HEK293 (cell line): ENCODE data around the gene SFMBT2.

ENCODE experiments used
- BCL11B ChIP-seq: fragments of 450-650 bp; formaldehyde crosslinking; IDR thresholded peaks from 2 replicates; pipeline ENCODE4 v1.5.1; 2016; ENCODE audit warnings: low read depth, missing biosample characterization, missing genetic modification characterization
- EGR2 ChIP-seq: fragments of 450-650 bp; formaldehyde crosslinking; IDR thresholded peaks from 2 replicates; pipeline ENCODE4 v1.5.1; 2016; ENCODE audit warnings: low read depth, missing biosample characterization, missing genetic modification characterization
- GLI2 ChIP-seq: fragments of 450-650 bp; formaldehyde crosslinking; IDR thresholded peaks from 2 replicates; pipeline ENCODE4; 2017; ENCODE audit warnings: missing biosample characterization, missing genetic modification characterization, low read depth, borderline replicate concordance
- INSM2 ChIP-seq: fragments of 450-650 bp; formaldehyde crosslinking; IDR thresholded peaks from 2 replicates; pipeline ENCODE4 v1.5.1; 2016; ENCODE audit warnings: missing biosample characterization, missing genetic modification characterization
- KLF8 ChIP-seq: fragments of 450-650 bp; formaldehyde crosslinking; IDR thresholded peaks from 2 replicates; pipeline ENCODE4 v1.5.1; 2016; ENCODE audit warnings: missing biosample characterization, missing genetic modification characterization
- SCRT1 ChIP-seq: fragments of 450-650 bp; formaldehyde crosslinking; IDR thresholded peaks from 2 replicates; pipeline ENCODE4 v1.5.1; 2016; ENCODE audit warnings: missing biosample characterization, missing genetic modification characterization, borderline replicate concordance
- SETDB1 ChIP-seq: IDR thresholded peaks from one replicate; pipeline ENCODE4 v1.6.1; 2017; ENCODE audit warnings: mild to moderate bottlenecking, low read length, moderate library complexity, mixed read lengths; ENCODE audit not compliant: insufficient read length
- TCF7L2 ChIP-seq: IDR thresholded peaks from 2 replicates; pipeline ENCODE4 v1.6.1; 2011; ENCODE audit warnings: low read depth, mild to moderate bottlenecking, inconsistent platforms, low read length, moderate library complexity, borderline replicate concordance
- ZBTB11 ChIP-seq: fragments of 450-650 bp; formaldehyde crosslinking; conservative IDR thresholded peaks from 2 replicates; pipeline ENCODE4 v1.5.1; 2016; ENCODE audit warnings: low read depth, missing biosample characterization, missing genetic modification characterization
- ZBTB44 ChIP-seq: fragments of 450-650 bp; IDR thresholded peaks from 2 replicates; pipeline ENCODE4 v1.5.1; 2018; ENCODE audit warnings: missing biosample characterization, mild to moderate bottlenecking, missing genetic modification characterization
- ZFP69B ChIP-seq: fragments of 450-650 bp; formaldehyde crosslinking; IDR thresholded peaks from 2 replicates; pipeline ENCODE4 v1.5.1; 2016; ENCODE audit warnings: missing biosample characterization, missing genetic modification characterization
- ZNF121 ChIP-seq: fragments of 450-650 bp; formaldehyde crosslinking; IDR thresholded peaks from 2 replicates; pipeline ENCODE4 v1.5.1; 2016; ENCODE audit warnings: missing biosample characterization, missing genetic modification characterization
- ZNF133 ChIP-seq: fragments of 450-650 bp; formaldehyde crosslinking; IDR thresholded peaks from 2 replicates; pipeline ENCODE4 v1.5.1; 2016; ENCODE audit warnings: missing biosample characterization, missing genetic modification characterization
- ZNF174 ChIP-seq: fragments of 450-650 bp; formaldehyde crosslinking; IDR thresholded peaks from 2 replicates; pipeline ENCODE4 v1.5.0; 2017; ENCODE audit warnings: missing biosample characterization, mild to moderate bottlenecking, missing genetic modification characterization
- ZNF23 ChIP-seq: fragments of 450-650 bp; formaldehyde crosslinking; IDR thresholded peaks from 2 replicates; pipeline ENCODE4 v1.5.1; 2016; ENCODE audit warnings: missing biosample characterization, missing genetic modification characterization, borderline replicate concordance
- ZNF266 ChIP-seq: fragments of 450-650 bp; formaldehyde crosslinking; IDR thresholded peaks from 2 replicates; pipeline ENCODE4 v1.5.1; 2016; ENCODE audit warnings: missing biosample characterization, missing genetic modification characterization, low read depth
- ZNF335 ChIP-seq: fragments of 450-650 bp; formaldehyde crosslinking; conservative IDR thresholded peaks from 2 replicates; pipeline ENCODE4 v1.5.1; 2016; ENCODE audit warnings: missing biosample characterization, missing genetic modification characterization
- ZNF350 ChIP-seq: fragments of 450-650 bp; formaldehyde crosslinking; IDR thresholded peaks from 2 replicates; pipeline ENCODE4 v1.5.0; 2017; ENCODE audit warnings: missing biosample characterization, mild to moderate bottlenecking, missing genetic modification characterization
- ZNF48 ChIP-seq: fragments of 450-650 bp; formaldehyde crosslinking; IDR thresholded peaks from 2 replicates; pipeline ENCODE4 v1.5.1; 2016; ENCODE audit warnings: missing biosample characterization, missing genetic modification characterization
- ZNF600 ChIP-seq: fragments of 450-650 bp; formaldehyde crosslinking; IDR thresholded peaks from 2 replicates; pipeline ENCODE4 v1.5.1; 2016; ENCODE audit warnings: missing biosample characterization, missing genetic modification characterization
- ZNF623 ChIP-seq: fragments of 450-650 bp; formaldehyde crosslinking; IDR thresholded peaks from 2 replicates; pipeline ENCODE4 v1.5.1; 2016; ENCODE audit warnings: missing biosample characterization, missing genetic modification characterization
- ZNF664 ChIP-seq: fragments of 450-650 bp; formaldehyde crosslinking; IDR thresholded peaks from 2 replicates; pipeline ENCODE4 v1.5.1; 2016; ENCODE audit warnings: missing biosample characterization, missing genetic modification characterization
- ZNF677 ChIP-seq: fragments of 450-650 bp; IDR thresholded peaks from 2 replicates; pipeline ENCODE4 v1.5.0; 2018; ENCODE audit warnings: missing biosample characterization, mild to moderate bottlenecking, missing genetic modification characterization, moderate library complexity
- ZNF701 ChIP-seq: fragments of 450-650 bp; formaldehyde crosslinking; IDR thresholded peaks from 2 replicates; pipeline ENCODE4 v1.5.1; 2016; ENCODE audit warnings: missing biosample characterization, missing genetic modification characterization
- ZNF785 ChIP-seq: fragments of 450-650 bp; formaldehyde crosslinking; IDR thresholded peaks from 2 replicates; pipeline ENCODE4 v1.5.1; 2016; ENCODE audit warnings: missing biosample characterization, missing genetic modification characterization
- ZNF830 ChIP-seq: fragments of 450-650 bp; IDR thresholded peaks from 2 replicates; pipeline ENCODE4 v1.5.0; 2018; ENCODE audit warnings: missing biosample characterization, missing genetic modification characterization, low read depth, mild to moderate bottlenecking, moderate library complexity
- ZXDB ChIP-seq: fragments of 450-650 bp; formaldehyde crosslinking; IDR thresholded peaks from 2 replicates; pipeline ENCODE4 v1.5.1; 2016; ENCODE audit warnings: missing biosample characterization, missing genetic modification characterization
- TF ChIP-seq, protein P1 (sequence below): fragments of 450-650 bp; formaldehyde crosslinking; IDR thresholded peaks from 2 replicates; pipeline ENCODE4 v1.5.1; 2017; ENCODE audit warnings: missing biosample characterization, missing genetic modification characterization
- TF ChIP-seq, protein P2 (sequence below): fragments of 450-650 bp; formaldehyde crosslinking; IDR thresholded peaks from 2 replicates; pipeline ENCODE4 v1.5.1; 2016; ENCODE audit warnings: missing biosample characterization, missing genetic modification characterization

Gene SFMBT2

GRCh38 chr10:7438196-7438986, 27.6 kb upstream of the SFMBT2 start (continued):
- TF ChIP-seq SCRT1 (tag by site-specific recombination) = peak; percentile 73
- no peak; the same call in none of the 2 replicates for TF ChIP-seq ZNF335
- no peak for TF ChIP-seq ZNF23 (tag by site-specific recombination)
- TF ChIP-seq TCF7L2 = no peak; the same call in 1 of the 2 replicates
- TF ChIP-seq ZNF600 (tag by site-specific recombination) = peak; percentile 98
- no peak for TF ChIP-seq ZNF133 (tag by site-specific recombination)
- TF ChIP-seq EGR2 (tag by site-specific recombination) = no peak
- peak; percentile 58; the same call in 1 of the 2 replicates for TF ChIP-seq ZFP69B (tag by site-specific recombination)
- TF ChIP-seq, protein P1, sequence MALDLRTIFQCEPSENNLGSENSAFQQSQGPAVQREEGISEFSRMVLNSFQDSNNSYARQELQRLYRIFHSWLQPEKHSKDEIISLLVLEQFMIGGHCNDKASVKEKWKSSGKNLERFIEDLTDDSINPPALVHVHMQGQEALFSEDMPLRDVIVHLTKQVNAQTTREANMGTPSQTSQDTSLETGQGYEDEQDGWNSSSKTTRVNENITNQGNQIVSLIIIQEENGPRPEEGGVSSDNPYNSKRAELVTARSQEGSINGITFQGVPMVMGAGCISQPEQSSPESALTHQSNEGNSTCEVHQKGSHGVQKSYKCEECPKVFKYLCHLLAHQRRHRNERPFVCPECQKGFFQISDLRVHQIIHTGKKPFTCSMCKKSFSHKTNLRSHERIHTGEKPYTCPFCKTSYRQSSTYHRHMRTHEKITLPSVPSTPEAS (tag by site-specific recombination) = peak; percentile 42
- no peak for TF ChIP-seq ZNF350
- no peak for TF ChIP-seq SETDB1
- TF ChIP-seq ZNF830 = no peak
- no peak for TF ChIP-seq ZNF701 (tag by site-specific recombination)
- TF ChIP-seq, protein P2, sequence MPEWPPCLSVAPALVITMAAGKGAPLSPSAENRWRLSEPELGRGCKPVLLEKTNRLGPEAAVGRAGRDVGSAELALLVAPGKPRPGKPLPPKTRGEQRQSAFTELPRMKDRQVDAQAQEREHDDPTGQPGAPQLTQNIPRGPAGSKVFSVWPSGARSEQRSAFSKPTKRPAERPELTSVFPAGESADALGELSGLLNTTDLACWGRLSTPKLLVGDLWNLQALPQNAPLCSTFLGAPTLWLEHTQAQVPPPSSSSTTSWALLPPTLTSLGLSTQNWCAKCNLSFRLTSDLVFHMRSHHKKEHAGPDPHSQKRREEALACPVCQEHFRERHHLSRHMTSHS = no peak; the same call in 1 of the 2 replicates
- no peak for TF ChIP-seq ZNF664 (tag by site-specific recombination)
- no peak for TF ChIP-seq ZNF785 (tag by site-specific recombination)
- TF ChIP-seq ZXDB = peak; percentile 60
- no peak for TF ChIP-seq ZNF121 (tag by site-specific recombination)
- TF ChIP-seq ZNF48 = no peak
- TF ChIP-seq ZBTB44 (tag by site-specific recombination) = peak; percentile 51
- TF ChIP-seq BCL11B = peak; percentile 86
- TF ChIP-seq KLF8 (tag by site-specific recombination) = peak; percentile 77; the same call in 1 of the 2 replicates
- no peak for TF ChIP-seq ZNF174 (tag by site-specific recombination)
- no peak for TF ChIP-seq ZNF623 (tag by site-specific recombination)
- peak; percentile 68 for TF ChIP-seq INSM2 (tag by site-specific recombination)
- TF ChIP-seq ZBTB11 (tag by site-specific recombination) = peak; percentile 23; the same call in 1 of the 2 replicates
- no peak for TF ChIP-seq ZNF677
- no peak for TF ChIP-seq ZNF266 (tag by site-specific recombination)
- TF ChIP-seq GLI2 = peak; percentile 62; the same call in 1 of the 2 replicates
